DND-41 (cell line): ENCODE measurements around the gene ZFPL1.

Experiments
- ATAC-seq: fragments of 200-7000 bp; cut with Tn5 transposase; 3 replicates; pipeline ENCODE4 v1.9.1; 2021; ENCODE audit warnings: low read depth; ENCODE audit not compliant: insufficient read depth
- DNase-seq: peaks from one replicate; pipeline ENCODE4 v3.0.0-alpha.2; 2020
- H2AFZ ChIP-seq: 2 replicates; pipeline ENCODE4 v1.6.0; 2012; ENCODE audit warnings: low read depth, low read length
- H3K27ac ChIP-seq: 2 replicates; pipeline ENCODE4 v1.5.1; 2012; ENCODE audit warnings: low read length, inconsistent platforms
- H3K27me3 ChIP-seq: fragments of 200-600 bp; sonication (generic); 2 replicates; pipeline ENCODE4 v1.6.0; 2012; ENCODE audit warnings: low read length, mild to moderate bottlenecking, inconsistent platforms; ENCODE audit not compliant: insufficient read depth, poor library complexity
- H3K36me3 ChIP-seq: 2 replicates; pipeline ENCODE4 v1.5.1; 2012; ENCODE audit warnings: low read length, inconsistent platforms; ENCODE audit not compliant: insufficient read depth
- H3K4me1 ChIP-seq: 2 replicates; pipeline ENCODE4 v1.5.1; 2012; ENCODE audit warnings: mild to moderate bottlenecking, low read length; ENCODE audit not compliant: insufficient read depth
- H3K4me2 ChIP-seq: 2 replicates; pipeline ENCODE4 v1.6.0; 2012; ENCODE audit warnings: mild to moderate bottlenecking, moderate library complexity, low read length, inconsistent platforms; ENCODE audit not compliant: insufficient read depth
- H3K4me3 ChIP-seq, 2 experiments: fragments of 200-600 bp in 1 of 2; shearing (Covaris generic) in 1 of 2; 2 replicates each; pipeline ENCODE4 v1.5.1; 2012 to 2016; ENCODE audit warnings: inconsistent platforms in 2 of 2, low read length in 2 of 2, mild to moderate bottlenecking in 2 of 2, low read depth in 1 of 2, moderate library complexity in 1 of 2
- H3K79me2 ChIP-seq: 2 replicates; pipeline ENCODE4 v1.6.0; 2012; ENCODE audit warnings: low read length, inconsistent platforms; ENCODE audit not compliant: insufficient read depth
- H3K9ac ChIP-seq: 2 replicates; pipeline ENCODE4 v1.6.0; 2012; ENCODE audit warnings: low read depth, mild to moderate bottlenecking, inconsistent platforms, low read length, moderate library complexity
- H3K9me3 ChIP-seq: 2 replicates; pipeline ENCODE4 v1.5.1; 2012; ENCODE audit warnings: low read length, moderate library complexity, mild to moderate bottlenecking, inconsistent platforms; ENCODE audit not compliant: insufficient read depth, severe bottlenecking
- H4K20me1 ChIP-seq: 2 replicates; pipeline ENCODE4 v1.6.0; 2012; ENCODE audit warnings: low read length; ENCODE audit not compliant: insufficient read depth
- EZH2 ChIP-seq: IDR thresholded peaks from 3 replicates; pipeline ENCODE4 v1.6.1; 2012; ENCODE audit warnings: borderline replicate concordance, low read depth, mild to moderate bottlenecking, moderate library complexity, low read length, inconsistent platforms; ENCODE audit not compliant: severe bottlenecking
- TF ChIP-seq, protein P1 (sequence below): IDR thresholded peaks from 2 replicates; pipeline ENCODE4 v1.5.1; 2012; ENCODE audit warnings: borderline replicate concordance, low read length, moderate library complexity, mild to moderate bottlenecking; ENCODE audit not compliant: poor library complexity, severe bottlenecking; ENCODE audit errors: extremely low read depth

The ZFPL1 gene

DNA sequence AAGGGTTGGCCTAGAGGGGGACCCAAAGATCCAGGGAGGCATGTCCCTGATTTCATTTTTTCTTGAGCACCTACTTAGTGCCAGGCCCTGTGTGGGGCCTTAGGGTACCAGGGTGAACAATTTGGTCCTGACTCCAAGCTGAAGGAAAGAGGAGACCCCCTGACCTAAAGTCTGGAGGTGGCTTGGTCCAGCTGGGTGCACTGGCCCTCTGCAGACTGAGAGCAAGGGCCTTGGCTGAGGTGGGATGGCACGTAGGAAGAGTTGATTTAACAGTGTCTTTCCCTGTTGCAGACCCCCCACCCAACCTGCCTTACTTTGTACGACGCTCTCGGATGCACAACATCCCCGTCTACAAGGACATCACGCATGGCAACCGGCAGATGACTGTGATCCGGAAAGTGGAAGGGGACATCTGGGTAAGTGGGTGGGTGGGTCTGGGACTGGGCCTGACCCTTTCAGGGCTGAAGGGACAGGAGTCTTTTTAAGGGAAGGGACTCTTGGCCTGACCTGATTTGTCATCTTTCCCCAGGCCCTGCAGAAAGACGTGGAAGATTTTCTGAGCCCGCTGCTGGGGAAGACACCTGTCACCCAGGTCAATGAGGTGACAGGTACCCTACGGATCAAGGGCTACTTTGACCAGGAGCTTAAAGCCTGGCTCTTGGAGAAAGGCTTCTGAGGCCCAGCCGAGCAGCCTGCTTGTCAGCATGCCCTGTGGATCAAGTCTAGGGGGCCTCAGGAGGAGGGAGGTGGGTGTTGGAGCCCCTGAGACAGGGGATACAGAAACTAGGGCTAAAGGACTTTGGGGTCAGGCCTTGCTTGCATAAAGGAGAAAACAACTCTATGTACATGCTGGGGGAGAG lies 41.4 kb downstream of the ZFPL1 start:
- Histone ChIP-seq H3K4me1 (peaks cover 26% of the 10 kb centered on the region), H3K4me2 (no peak overlapping the region), H4K20me1 (peaks cover 15% of the 10 kb centered on the region; the same call in 1 of the 2 replicates), H3K4me3 (no peak overlapping the region), H3K79me2 (peaks cover 40% of the 10 kb centered on the region), H2AFZ (no peak overlapping the region), H3K27ac (no peak overlapping the region), H3K9me3 (no peaks in the 10 kb centered on the region), H3K36me3 (peaks cover 78% of the 10 kb centered on the region), H3K27me3 (no peaks in the 10 kb centered on the region), H3K9ac (no peak overlapping the region)
- TF ChIP-seq, protein P1, sequence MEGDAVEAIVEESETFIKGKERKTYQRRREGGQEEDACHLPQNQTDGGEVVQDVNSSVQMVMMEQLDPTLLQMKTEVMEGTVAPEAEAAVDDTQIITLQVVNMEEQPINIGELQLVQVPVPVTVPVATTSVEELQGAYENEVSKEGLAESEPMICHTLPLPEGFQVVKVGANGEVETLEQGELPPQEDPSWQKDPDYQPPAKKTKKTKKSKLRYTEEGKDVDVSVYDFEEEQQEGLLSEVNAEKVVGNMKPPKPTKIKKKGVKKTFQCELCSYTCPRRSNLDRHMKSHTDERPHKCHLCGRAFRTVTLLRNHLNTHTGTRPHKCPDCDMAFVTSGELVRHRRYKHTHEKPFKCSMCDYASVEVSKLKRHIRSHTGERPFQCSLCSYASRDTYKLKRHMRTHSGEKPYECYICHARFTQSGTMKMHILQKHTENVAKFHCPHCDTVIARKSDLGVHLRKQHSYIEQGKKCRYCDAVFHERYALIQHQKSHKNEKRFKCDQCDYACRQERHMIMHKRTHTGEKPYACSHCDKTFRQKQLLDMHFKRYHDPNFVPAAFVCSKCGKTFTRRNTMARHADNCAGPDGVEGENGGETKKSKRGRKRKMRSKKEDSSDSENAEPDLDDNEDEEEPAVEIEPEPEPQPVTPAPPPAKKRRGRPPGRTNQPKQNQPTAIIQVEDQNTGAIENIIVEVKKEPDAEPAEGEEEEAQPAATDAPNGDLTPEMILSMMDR = no peak
- no peak for TF ChIP-seq EZH2
- DNase-seq (no peak), ATAC-seq (no peak)

DNA sequence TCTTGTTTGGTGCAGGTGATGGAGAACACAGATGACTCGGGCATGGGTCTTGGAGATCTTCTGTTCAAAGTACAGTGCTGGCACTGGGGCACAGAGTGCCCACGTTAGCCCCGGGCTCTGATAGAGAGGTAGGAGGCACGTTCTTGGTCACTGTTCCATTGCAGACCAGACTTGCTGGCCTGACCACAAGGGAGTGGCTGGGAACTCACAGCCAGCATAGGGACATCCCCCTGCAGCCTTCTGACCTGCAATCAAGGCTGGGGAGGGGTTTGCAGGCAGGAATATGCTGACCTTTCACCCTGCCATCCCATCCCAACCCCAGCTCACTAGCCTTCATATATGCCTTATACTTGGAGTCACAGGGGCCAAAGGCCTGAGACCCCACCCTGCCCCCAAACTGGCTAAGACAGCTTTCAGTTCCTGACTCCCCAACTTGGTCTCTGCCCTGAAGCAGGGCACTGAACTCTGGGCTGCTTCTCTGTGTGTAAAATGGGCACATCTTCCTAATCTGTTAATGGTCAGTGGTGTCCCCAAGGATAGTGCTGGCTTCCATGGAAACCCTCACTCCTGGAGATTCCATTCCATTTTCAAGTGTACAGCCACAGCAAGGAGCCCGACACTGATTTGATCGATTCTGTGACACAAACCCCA lies 42.7 kb downstream of the ZFPL1 start:
- H3K4me2 ChIP-seq = no peak overlapping the region
- H3K4me3 ChIP-seq = no peak overlapping the region
- TF ChIP-seq, protein P1 = no peak
- TF ChIP-seq EZH2 = no peak
- H3K9me3 ChIP-seq = no peaks in the 10 kb centered on the region
- H3K4me1 ChIP-seq = peaks cover 15% of the 10 kb centered on the region
- 0 out of 2 replicates have a peak, but pooled peaks cover 5% of the 10 kb centered on the region for H4K20me1 ChIP-seq
- H3K79me2 ChIP-seq = peaks cover 27% of the 10 kb centered on the region
- H3K27ac ChIP-seq = no peak overlapping the region
- H2AFZ ChIP-seq = no peak overlapping the region
- H3K9ac ChIP-seq = no peak overlapping the region
- DNase-seq = no peak
- no peak for ATAC-seq
- peaks cover 77% of the 10 kb centered on the region for H3K36me3 ChIP-seq
- no peaks in the 10 kb centered on the region for H3K27me3 ChIP-seq

DNA sequence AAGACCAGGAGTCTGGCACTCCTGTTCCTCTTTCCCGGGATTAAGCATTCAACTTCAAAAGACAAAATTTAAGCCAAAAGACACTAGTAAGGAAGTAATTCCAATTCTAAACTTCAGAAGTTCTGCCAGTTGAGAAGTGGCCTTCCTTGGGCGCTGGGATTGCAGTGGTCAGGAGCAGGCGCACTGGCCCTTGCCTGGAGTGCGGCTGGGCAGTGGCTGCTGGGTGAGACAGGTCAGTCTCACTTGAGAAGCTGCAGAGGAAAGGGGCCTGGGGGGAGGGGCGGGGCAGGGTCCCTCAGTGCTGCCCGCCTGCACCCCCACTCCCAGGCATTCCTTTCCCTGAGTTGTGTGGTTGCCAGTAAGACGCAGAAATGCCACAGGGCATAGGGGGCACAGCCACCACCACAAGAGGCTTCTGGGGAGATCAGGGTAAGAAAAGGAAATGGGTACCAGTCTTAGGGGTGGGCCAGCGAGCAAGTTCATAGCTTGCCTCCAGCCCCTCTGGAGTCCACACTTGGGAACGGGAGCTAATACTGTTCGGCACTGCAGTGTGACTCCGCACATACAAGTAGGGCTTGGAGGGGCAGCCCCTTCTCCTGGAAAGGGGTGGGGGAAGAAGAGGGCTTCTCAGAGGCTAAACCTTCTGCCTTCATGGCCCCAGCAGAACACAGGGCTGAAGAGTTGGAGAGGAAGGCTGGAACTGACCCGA lies 43.6 kb downstream of the ZFPL1 start:
- Histone ChIP-seq H3K4me1 (peaks cover 21% of the 10 kb centered on the region), H3K4me2 (no peak overlapping the region), H4K20me1 (0 out of 2 replicates have a peak, but pooled peaks cover 6% of the 10 kb centered on the region), H3K27ac (no peak overlapping the region), H3K9me3 (no peaks in the 10 kb centered on the region), H2AFZ (no peak overlapping the region), H3K79me2 (peaks cover 26% of the 10 kb centered on the region), H3K4me3 (no peak overlapping the region), H3K27me3 (no peaks in the 10 kb centered on the region), H3K36me3 (peaks cover 86% of the 10 kb centered on the region), H3K9ac (no peak overlapping the region)
- TF ChIP-seq EZH2 = no peak
- TF ChIP-seq, protein P1 = no peak
- ATAC-seq (peak; percentile 9; the same call in 1 of the 3 replicates), DNase-seq (no peak)
